GM19452 (cell line): ENCODE measurements around the gene RAI1.
A peak's percentile ranks its signal among the peaks of the same experiment; 100 is the strongest.
"Not testable (repeated sequence)": the region's sequence is repeated elsewhere in the genome, so short reads cannot be mapped to it uniquely, and the experiment has no call there.

ENCODE experiments used
- ATAC-seq: cut with Tn5 transposase; IDR thresholded peaks from one replicate; pipeline ENCODE4 v1.9.1; 2021; ENCODE audit not compliant: unreplicated experiment

RAI1 gene

GRCh38 chr17:17681187-17681743 is at the start of gene RAI1:
Gene RAI1, plus strand, starts transcription at chr17:17681458. Its CDS starts 111,491 bp downstream, at chr17:17792949.
- peak; percentile 50 for ATAC-seq

GRCh38 chr17:17632690-17633089 is 48.6 kb upstream of the RAI1 start:
- ATAC-seq: not testable (repeated sequence)

GRCh38 chr17:17633310-17633709 is 47.9 kb upstream of the RAI1 start:
- no peak for ATAC-seq

- ATAC-seq: no peak
These were observed 46.1 kb upstream of the RAI1 start for GRCh38 chr17:17635126-17635525.

GRCh38 chr17:17635537-17636271 is 45.6 kb upstream of the RAI1 start:
- not testable (repeated sequence) for ATAC-seq

- ATAC-seq: no peak
These were observed 44.9 kb upstream of the RAI1 start for GRCh38 chr17:17636272-17636885.

- ATAC-seq: no peak
These were observed 42.8 kb upstream of the RAI1 start for GRCh38 chr17:17638467-17638866.

- not testable (repeated sequence) for ATAC-seq
These were observed 41.5 kb upstream of the RAI1 start for GRCh38 chr17:17639661-17640270.

- ATAC-seq: no peak
These were observed 39.4 kb upstream of the RAI1 start for GRCh38 chr17:17641621-17642409.

GRCh38 chr17:17645148-17645547 is 36.1 kb upstream of the RAI1 start:
- not testable (repeated sequence) for ATAC-seq

- ATAC-seq: no peak
These were observed 35.3 kb upstream of the RAI1 start for GRCh38 chr17:17645961-17646360.

GRCh38 chr17:17647524-17648178 is 33.6 kb upstream of the RAI1 start:
- no peak for ATAC-seq

- no peak for ATAC-seq
These were observed 32.5 kb upstream of the RAI1 start for GRCh38 chr17:17648762-17649161.

- no peak for ATAC-seq
These were observed 30.3 kb upstream of the RAI1 start for GRCh38 chr17:17650959-17651358.

- ATAC-seq: no peak
These were observed 27.9 kb upstream of the RAI1 start for GRCh38 chr17:17653343-17653742.

GRCh38 chr17:17659340-17659739 is 21.9 kb upstream of the RAI1 start:
- no peak for ATAC-seq

GRCh38 chr17:17661134-17661533 is 20.1 kb upstream of the RAI1 start:
- no peak for ATAC-seq

GRCh38 chr17:17661834-17662385 is 19.3 kb upstream of the RAI1 start:
- ATAC-seq: no peak

GRCh38 chr17:17663160-17664063 is 17.8 kb upstream of the RAI1 start:
- peak; percentile 89 for ATAC-seq
